H1 (cell line): Measurements from ENCODE around the gene LMNA. TPM values are rescaled to one million over a fixed set of nuclear protein-coding genes. Genes with fewer than 3 reads are reported as not detected.

Experiments
- CTCF ChIA-PET: fragments of 300-600 bp; sonication (Branson Sonifier 250); formaldehyde crosslinking; loops from one replicate; lab custom pipeline; 2021; ENCODE audit not compliant: partially characterized antibody; lab: Charles Lee
- POLR2A ChIA-PET: fragments of 300-600 bp; sonication (Branson Sonifier 250); formaldehyde crosslinking; loops from one replicate; lab custom pipeline; 2021; ENCODE audit warnings: inconsistent platforms; ENCODE audit not compliant: partially characterized antibody; lab: Charles Lee
- DNase-seq, 2 experiments: peaks; one replicate each; pipeline versions ENCODE4 v3.0.0 to v3.0.0-alpha.2; 2010 to 2022; ENCODE audit warnings: low spot score in 2 of 2, low read depth in 1 of 2, mixed read lengths in 1 of 2
- FAIRE-seq: peaks from 2 replicates; lab custom pipeline; 2011; peaks lifted over from hg19 to GRCh38; lab: Jason Lieb, UNC
- H2AFZ ChIP-seq: 2 replicates; pipeline ENCODE4 v1.8.1; 2012; ENCODE audit warnings: low read length, inconsistent platforms
- H2AK5ac ChIP-seq: 2 replicates; pipeline ENCODE4 v1.6.1; 2013; ENCODE audit warnings: low read depth, low read length
- H2BK120ac ChIP-seq: replicated peaks from 2 replicates; pipeline ENCODE3; 2013; ENCODE audit warnings: low read depth, low read length, inconsistent platforms
- H2BK12ac ChIP-seq: 2 replicates; pipeline ENCODE4 v1.6.1; 2013; ENCODE audit warnings: low read depth, low read length
- H2BK15ac ChIP-seq: 2 replicates; pipeline ENCODE4 v1.6.1; 2013; ENCODE audit warnings: low read length
- H2BK20ac ChIP-seq: 2 replicates; pipeline ENCODE4 v1.6.1; 2013; ENCODE audit warnings: low read length
- H2BK5ac ChIP-seq: 2 replicates; pipeline ENCODE4 v1.6.1; 2013; ENCODE audit warnings: low read depth, low read length
- H3K14ac ChIP-seq: 2 replicates; pipeline ENCODE4 v1.6.1; 2013; ENCODE audit warnings: inconsistent platforms; ENCODE audit not compliant: insufficient read length
- H3K18ac ChIP-seq: 2 replicates; pipeline ENCODE4 v1.6.1; 2013; ENCODE audit warnings: low read length; ENCODE audit errors: extremely low read depth
- H3K23ac ChIP-seq: 2 replicates; pipeline ENCODE4 v1.6.1; 2013; ENCODE audit warnings: inconsistent platforms; ENCODE audit not compliant: insufficient read length
- H3K23me2 ChIP-seq: 2 replicates; pipeline ENCODE4 v1.6.1; 2013; ENCODE audit warnings: low read depth, low read length
- H3K27ac ChIP-seq: 2 replicates; pipeline ENCODE4 v1.6.1; 2011; ENCODE audit warnings: low read depth, low read length, inconsistent platforms
- H3K27me3 ChIP-seq, 4 experiments: replicated peaks in 1 of 4; 1 replicate in 1 of 4; 2 replicates in 3 of 4; pipeline versions ENCODE4 v1.6.1 to v1.8.1; 2011 to 2013; ENCODE audit warnings: low read length in 3 of 4, mild to moderate bottlenecking in 3 of 4, inconsistent platforms in 2 of 4, mixed read lengths in 2 of 4, moderate library complexity in 1 of 4; ENCODE audit not compliant: control insufficient read depth in 3 of 4, insufficient read depth in 3 of 4; ENCODE audit errors: extremely low read depth in 1 of 4
- H3K36me3 ChIP-seq, 4 experiments: 2 replicates each; pipeline versions ENCODE4 v1.6.1 to v1.8.1; 2011 to 2013; ENCODE audit warnings: mild to moderate bottlenecking in 4 of 4, low read length in 3 of 4, moderate library complexity in 2 of 4, control low read depth in 1 of 4, inconsistent platforms in 1 of 4; ENCODE audit not compliant: insufficient read depth in 4 of 4, control insufficient read depth in 2 of 4
- H3K4ac ChIP-seq: replicated peaks from 2 replicates; pipeline ENCODE3; 2013; ENCODE audit warnings: low read length, low read depth, mixed read lengths, inconsistent platforms; ENCODE audit not compliant: insufficient read length
- H3K4me1 ChIP-seq, 4 experiments: replicated peaks in 1 of 4; 1 replicate in 1 of 4; 2 replicates in 3 of 4; pipeline versions ENCODE4 v1.6.1 to v1.8.1; 2011 to 2013; ENCODE audit warnings: low read length in 3 of 4, inconsistent platforms in 2 of 4, mixed read lengths in 1 of 4; ENCODE audit not compliant: insufficient read depth in 4 of 4, control insufficient read depth in 3 of 4
- H3K4me2 ChIP-seq, 2 experiments: 2 replicates each; pipeline versions ENCODE4 v1.6.1 to v1.8.1; 2011 to 2013; ENCODE audit warnings: low read depth in 2 of 2, low read length in 2 of 2, control low read depth in 1 of 2, inconsistent platforms in 1 of 2, mild to moderate bottlenecking in 1 of 2; ENCODE audit not compliant: insufficient read depth in 1 of 2
- H3K4me3 ChIP-seq, 4 experiments: fragments of 200-600, 300-600 bp in 1 of 4; sonication (generic), shearing (Covaris generic), sonication (Bioruptor Twin) in 1 of 4; 2 replicates each; pipeline versions ENCODE4 v1.5.1 to v1.8.1; 2011 to 2016; ENCODE audit warnings: low read length in 4 of 4, low read depth in 3 of 4, control low read depth in 2 of 4, inconsistent platforms in 2 of 4, mild to moderate bottlenecking in 2 of 4, mixed read lengths in 1 of 4, moderate library complexity in 1 of 4; ENCODE audit not compliant: insufficient read depth in 2 of 4; ENCODE audit errors: extremely low read depth in 1 of 4
- H3K56ac ChIP-seq: replicated peaks from 2 replicates; pipeline ENCODE3; 2013; ENCODE audit warnings: low read depth, mild to moderate bottlenecking, mixed read lengths, low read length, inconsistent platforms; ENCODE audit not compliant: insufficient read length
- H3K79me1 ChIP-seq: 2 replicates; pipeline ENCODE4 v1.6.1; 2013; ENCODE audit warnings: low read depth, low read length, control low read depth
- H3K79me2 ChIP-seq, 2 experiments: 2 replicates each; pipeline versions ENCODE4 v1.6.1 to v1.8.1; 2012 to 2013; ENCODE audit warnings: low read length in 2 of 2, mild to moderate bottlenecking in 2 of 2, inconsistent platforms in 1 of 2; ENCODE audit not compliant: insufficient read depth in 2 of 2, control insufficient read depth in 1 of 2
- H3K9ac ChIP-seq, 4 experiments: replicated peaks in 1 of 4; 1 replicate in 1 of 4; 2 replicates in 3 of 4; pipeline versions ENCODE4 v1.6.1 to v1.8.1; 2011 to 2013; ENCODE audit warnings: low read depth in 3 of 4, low read length in 3 of 4, control low read depth in 2 of 4, mild to moderate bottlenecking in 2 of 4, moderate library complexity in 2 of 4, inconsistent platforms in 1 of 4; ENCODE audit errors: extremely low read depth in 1 of 4
- H3K9me3 ChIP-seq, 2 experiments: 2 replicates each; pipeline versions ENCODE4 v1.6.1 to v1.8.1; 2012 to 2013; ENCODE audit warnings: mild to moderate bottlenecking in 2 of 2, moderate library complexity in 2 of 2, control low read depth in 1 of 2, inconsistent platforms in 1 of 2, low read depth in 1 of 2, low read length in 1 of 2, mixed read lengths in 1 of 2; ENCODE audit not compliant: insufficient read depth in 2 of 2
- H4K20me1 ChIP-seq, 2 experiments: replicated peaks in 1 of 2; 2 replicates each; pipeline versions ENCODE3 to v1.8.1; 2011 to 2013; ENCODE audit warnings: inconsistent platforms in 2 of 2, low read length in 2 of 2, mild to moderate bottlenecking in 1 of 2; ENCODE audit not compliant: insufficient read depth in 2 of 2, control insufficient read depth in 1 of 2
- H4K5ac ChIP-seq: 2 replicates; pipeline ENCODE4 v1.6.1; 2013; ENCODE audit warnings: low read length, low read depth, mixed read lengths, inconsistent platforms; ENCODE audit not compliant: insufficient read length
- H4K8ac ChIP-seq: 2 replicates; pipeline ENCODE4 v1.8.0; 2013; ENCODE audit warnings: mild to moderate bottlenecking, moderate library complexity, low read length, inconsistent platforms; ENCODE audit not compliant: insufficient read depth; ENCODE audit errors: extremely low read depth
- H4K91ac ChIP-seq: replicated peaks from 2 replicates; pipeline ENCODE3; 2013; ENCODE audit warnings: low read length, mixed read lengths, inconsistent platforms; ENCODE audit not compliant: insufficient read length
- EGR1 ChIP-seq: IDR thresholded peaks from 2 replicates; pipeline ENCODE4 v1.6.1; 2011; ENCODE audit warnings: low read depth, low read length, borderline replicate concordance
- WGBS, 2 experiments: shearing (Covaris generic) in 1 of 2; methylation state at CpG; one replicate each; pipeline versions ENCODE4 v1.1.6 to v1.1.7; 2013 to 2015; ENCODE audit warnings: low lambda C conversion rate in 2 of 2, mixed read lengths in 2 of 2, inconsistent platforms in 1 of 2, low coverage in 1 of 2, missing lambda C conversion rate in 1 of 2; ENCODE audit not compliant: insufficient replicate concordance in 2 of 2, insufficient coverage in 1 of 2, insufficient read length in 1 of 2; ENCODE audit errors: extremely low coverage in 1 of 2, missing lambda C conversion rate in 1 of 2; 5-methylcytosine and 5-hydroxymethylcytosine counted together
- polyA plus RNA-seq, 7 experiments: library from polyadenylated mRNA; depleted of rRNA in 3 of 7; stranded (reverse) in 5 of 7; unstranded in 2 of 7; fragments of >200 nt in 5 of 7; fragments of 200-250 nt in 2 of 7; gene quantifications; 1 replicate in 5 of 7; 2 replicates in 1 of 7; 4 replicates in 1 of 7; pipeline versions ENCODE4 v1.2.1 to v1.2.3, GENCODE V29; 2011 to 2013; ENCODE audit warnings: missing spikeins in 2 of 7, mixed read lengths in 2 of 7
- total RNA-seq: library from RNA; stranded (reverse); fragmentation: NEBNext Ultra II Directional; extraction: Animal tissue kit (Norgen Biotek cat#: 25700); gene quantifications from 2 replicates; pipeline ENCODE4 v1.2.1, GENCODE V29; 2021

The LMNA gene
- total and polyA plus RNA-seq, 2 of the 8 experiments (the other 6 are each of a cell fraction or from before 2014, with no cell fraction given): 25.8 to 46.8 TPM

- CTCF ChIA-PET: interaction anchor here (0.7 to 8.8 kb wide), 9 partner anchors 15 to 86 kb away, joined by 3 to 65 read pairs (median 6); partner anchors contain the start of genes PMF1 and SLC25A44
- no peak for TF ChIP-seq EGR1
Measured at GRCh38 chr1:156176610-156177210, 62.2 kb downstream of the LMNA start.

More at GRCh38 chr1:156176610-156177210, 62.2 kb downstream of the LMNA start:
- DNase-seq (no peak), FAIRE-seq (no peak)
- no peaks in the 10 kb centered on the region for H3K9me3 ChIP-seq
- H4K20me1 ChIP-seq: no peaks in the 10 kb centered on the region
- H2AFZ ChIP-seq: no peak overlapping the region
- no peak overlapping the region for H2BK15ac ChIP-seq
- H2BK5ac ChIP-seq: 0 out of 2 replicates have a peak overlapping the region, but pooled peaks have one; percentile 12
- H3K4me2 ChIP-seq: no peak overlapping the region
- H3K27me3 ChIP-seq: no peaks in the 10 kb centered on the region
- peaks cover 0 to 35% (median 0%) of the 10 kb centered on the region in 4 experiments; a peak in 2 of 8 replicates for H3K36me3 ChIP-seq
- H3K56ac ChIP-seq: no peak overlapping the region
- no peak overlapping the region for H3K23ac ChIP-seq
- no peak overlapping the region for H2BK120ac ChIP-seq
- H3K4ac ChIP-seq: no peak overlapping the region
- no peak overlapping the region for H4K91ac ChIP-seq
- POLR2A ChIA-PET: interaction anchor here (1.4 to 2.4 kb wide), 7 partner anchors 13 to 61 kb away, joined by 3 to 8 read pairs (median 5); partner anchors contain the start of genes PMF1 and SLC25A44
- 93% methylated on average over 12 of the region's 12 CpGs; no CpG with 5 or more reads in 1 of the 2 experiments for WGBS, 2 experiments
- H2BK12ac ChIP-seq: peak overlapping the region; percentile 85; the same call in 1 of the 2 replicates
- no peak overlapping the region for H3K9ac ChIP-seq
- no peak overlapping the region for H3K14ac ChIP-seq
- H3K4me3 ChIP-seq: no peak overlapping the region
- 0 out of 2 replicates have a peak overlapping the region, but pooled peaks have one; percentile 43 for H2BK20ac ChIP-seq
- H4K8ac ChIP-seq: no peak overlapping the region
- peak overlapping the region; percentile 23; the same call in 1 of the 2 replicates for H3K27ac ChIP-seq
- H3K79me1 ChIP-seq: no peaks in the 10 kb centered on the region
- H3K79me2 ChIP-seq: no peaks in the 10 kb centered on the region
- peaks cover 6 to 21% (median 13%) of the 10 kb centered on the region in 4 experiments for H3K4me1 ChIP-seq
- no peaks in the 10 kb centered on the region for H3K23me2 ChIP-seq
- H2AK5ac ChIP-seq: peak overlapping the region; percentile 86; the same call in 1 of the 2 replicates
- no peak overlapping the region for H4K5ac ChIP-seq
- no peak overlapping the region; the same call in 1 of the 2 replicates for H3K18ac ChIP-seq
